Keratinocyte (primary cell): ENCODE measurements around the gene MYADM. TPM values are rescaled to one million over a fixed set of nuclear protein-coding genes. Genes with fewer than 3 reads are reported as not detected.

Source experiments
- DNase-seq: peaks from one replicate; pipeline ENCODE4 v3.0.0-alpha.2; 2011; ENCODE audit warnings: low read depth, missing footprints, low spot score
- FAIRE-seq: peaks from 2 replicates; lab custom pipeline; 2011; peaks lifted over from hg19 to GRCh38; lab: Jason Lieb, UNC
- H2AFZ ChIP-seq: 2 replicates; pipeline ENCODE4 v1.6.0; 2012; ENCODE audit warnings: low read length, control low read depth, inconsistent platforms; ENCODE audit not compliant: control insufficient read depth
- H3K27ac ChIP-seq: 2 replicates; pipeline ENCODE4 v1.5.1; 2011; ENCODE audit warnings: low read length; ENCODE audit not compliant: control insufficient read depth, insufficient read depth
- H3K27me3 ChIP-seq: 3 replicates; pipeline ENCODE4 v1.6.0; 2011; ENCODE audit warnings: low read length; ENCODE audit not compliant: control insufficient read depth, insufficient read depth; ENCODE audit errors: extremely low read depth
- H3K36me3 ChIP-seq, 2 experiments: 2 replicates in 1 of 2; 3 replicates in 1 of 2; pipeline ENCODE4 v1.5.1; 2011; ENCODE audit warnings: low read length in 2 of 2, mild to moderate bottlenecking in 1 of 2; ENCODE audit not compliant: control insufficient read depth in 2 of 2, insufficient read depth in 2 of 2; ENCODE audit errors: extremely low read depth in 1 of 2
- H3K4me1 ChIP-seq: 3 replicates; pipeline ENCODE4 v1.5.1; 2011; ENCODE audit warnings: low read length; ENCODE audit not compliant: control insufficient read depth, insufficient read depth; ENCODE audit errors: extremely low read depth
- H3K4me2 ChIP-seq: 3 replicates; pipeline ENCODE4 v1.6.0; 2011; ENCODE audit warnings: low read depth, low read length; ENCODE audit not compliant: control insufficient read depth, insufficient read depth; ENCODE audit errors: extremely low read depth
- H3K4me3 ChIP-seq, 3 experiments: fragments of 200-600 bp in 1 of 3; sonication (generic) in 1 of 3; 2 replicates in 2 of 3; 3 replicates in 1 of 3; pipeline ENCODE4 v1.5.1; 2011 to 2016; ENCODE audit warnings: low read length in 3 of 3, mild to moderate bottlenecking in 3 of 3, control low read depth in 2 of 3, inconsistent platforms in 1 of 3, low read depth in 1 of 3, mixed read lengths in 1 of 3, mixed run types in 1 of 3, moderate library complexity in 1 of 3; ENCODE audit not compliant: control insufficient read depth in 2 of 3, insufficient read depth in 2 of 3; ENCODE audit errors: extremely low read depth in 1 of 3
- H3K79me2 ChIP-seq: 2 replicates; pipeline ENCODE4 v1.6.0; 2012; ENCODE audit warnings: low read length; ENCODE audit not compliant: control insufficient read depth, insufficient read depth
- H3K9ac ChIP-seq: 3 replicates; pipeline ENCODE4 v1.6.0; 2011; ENCODE audit warnings: low read length; ENCODE audit not compliant: control insufficient read depth, insufficient read depth; ENCODE audit errors: extremely low read depth
- H3K9me1 ChIP-seq: 3 replicates; pipeline ENCODE4 v1.6.0; 2011; ENCODE audit warnings: low read length; ENCODE audit not compliant: control insufficient read depth, insufficient read depth; ENCODE audit errors: extremely low read depth
- H3K9me3 ChIP-seq: 2 replicates; pipeline ENCODE4 v1.5.1; 2012; ENCODE audit warnings: low read depth, low read length; ENCODE audit not compliant: control insufficient read depth
- H4K20me1 ChIP-seq: 3 replicates; pipeline ENCODE4 v1.6.0; 2011; ENCODE audit warnings: low read length; ENCODE audit not compliant: control insufficient read depth, insufficient read depth; ENCODE audit errors: extremely low read depth
- EZH2 ChIP-seq: IDR thresholded peaks from one replicate; pipeline ENCODE4 v1.6.1; 2012; ENCODE audit warnings: inconsistent platforms, mild to moderate bottlenecking, low read length, moderate library complexity
- dilution Hi-C: fragments of 300-500 bp; cut with MboI; formaldehyde crosslinking; loops from one replicate; pipeline ENCODE4 v1.7.0; 2020; ENCODE audit warnings: low sequenced_read_pairs; ENCODE audit not compliant: extremely low pct_ligation_motif_present
- polyA plus RNA-seq, 5 experiments: library from polyadenylated mRNA; depleted of rRNA in 3 of 5; stranded (reverse) in 3 of 5; stranded (forward) in 1 of 5; unstranded in 1 of 5; fragments of >200 nt; gene quantifications; 1 replicate in 1 of 5; 2 replicates in 3 of 5; 3 replicates in 1 of 5; pipeline versions ENCODE4 v1.2.1 to v1.2.3, GENCODE V29; 2011 to 2012; ENCODE audit warnings: missing spikeins in 2 of 5, low read depth in 1 of 5, low replicate concordance in 1 of 5
- TF ChIP-seq, protein P1 (sequence below), 3 experiments: IDR thresholded peaks in 1 of 3; conservative IDR thresholded peaks in 1 of 3; optimal IDR thresholded peaks in 1 of 3; 2 replicates in 2 of 3; 3 replicates in 1 of 3; pipeline versions ENCODE3 to v1.5.1; 2011; ENCODE audit warnings: low read length in 3 of 3, mild to moderate bottlenecking in 3 of 3, moderate library complexity in 2 of 3, control low read depth in 1 of 3, inconsistent platforms in 1 of 3; ENCODE audit not compliant: insufficient read depth in 2 of 3; ENCODE audit errors: extremely low read depth in 1 of 3

Gene MYADM
- polyA plus RNA-seq, 1 donor (not counting 4 experiments of a cell fraction or from before 2014, with no cell fraction given), result 16.8 TPM

- no peak overlapping the region for H3K9ac ChIP-seq
- H3K4me1 ChIP-seq, result peaks cover 15% of the 10 kb centered on the region
- dilution Hi-C loops, result no loop called here
- peaks cover 6 to 10% of the 10 kb centered on the region in 2 experiments for H3K36me3 ChIP-seq
- no peak for FAIRE-seq
- DNase-seq, result no peak
- H3K79me2 ChIP-seq, result no peaks in the 10 kb centered on the region
- H2AFZ ChIP-seq, result no peak overlapping the region
- H3K9me3 ChIP-seq, result no peaks in the 10 kb centered on the region
- H4K20me1 ChIP-seq, result no peaks in the 10 kb centered on the region
- no peak overlapping the region for H3K4me2 ChIP-seq
- no peak overlapping the region for H3K4me3 ChIP-seq
- no peaks in the 10 kb centered on the region for H3K9me1 ChIP-seq
- no peak overlapping the region for H3K27ac ChIP-seq
- TF ChIP-seq, protein P1, sequence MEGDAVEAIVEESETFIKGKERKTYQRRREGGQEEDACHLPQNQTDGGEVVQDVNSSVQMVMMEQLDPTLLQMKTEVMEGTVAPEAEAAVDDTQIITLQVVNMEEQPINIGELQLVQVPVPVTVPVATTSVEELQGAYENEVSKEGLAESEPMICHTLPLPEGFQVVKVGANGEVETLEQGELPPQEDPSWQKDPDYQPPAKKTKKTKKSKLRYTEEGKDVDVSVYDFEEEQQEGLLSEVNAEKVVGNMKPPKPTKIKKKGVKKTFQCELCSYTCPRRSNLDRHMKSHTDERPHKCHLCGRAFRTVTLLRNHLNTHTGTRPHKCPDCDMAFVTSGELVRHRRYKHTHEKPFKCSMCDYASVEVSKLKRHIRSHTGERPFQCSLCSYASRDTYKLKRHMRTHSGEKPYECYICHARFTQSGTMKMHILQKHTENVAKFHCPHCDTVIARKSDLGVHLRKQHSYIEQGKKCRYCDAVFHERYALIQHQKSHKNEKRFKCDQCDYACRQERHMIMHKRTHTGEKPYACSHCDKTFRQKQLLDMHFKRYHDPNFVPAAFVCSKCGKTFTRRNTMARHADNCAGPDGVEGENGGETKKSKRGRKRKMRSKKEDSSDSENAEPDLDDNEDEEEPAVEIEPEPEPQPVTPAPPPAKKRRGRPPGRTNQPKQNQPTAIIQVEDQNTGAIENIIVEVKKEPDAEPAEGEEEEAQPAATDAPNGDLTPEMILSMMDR (optimal IDR thresholded peaks at IDR 0.05 in 1 of 3, IDR thresholded peaks at IDR 0.05 in 1 of 3, conservative IDR thresholded peaks at IDR 0.05 in 1 of 3; ENCODE audit: extremely low read depth in 1 of 3, insufficient read depth in 2 of 3, low read length in 3 of 3), result no peak
- no peak for TF ChIP-seq EZH2
- H3K27me3 ChIP-seq, result peaks cover 7% of the 10 kb centered on the region
These were observed 9.1 kb downstream of the MYADM start for GRCh38 chr19:53876651-53877224.

- FAIRE-seq, result no peak
- no peak for TF ChIP-seq EZH2
- TF ChIP-seq, protein P1 (optimal IDR thresholded peaks at IDR 0.05 in 1 of 3, IDR thresholded peaks at IDR 0.05 in 1 of 3, conservative IDR thresholded peaks at IDR 0.05 in 1 of 3; ENCODE audit: extremely low read depth in 1 of 3, insufficient read depth in 2 of 3, low read length in 3 of 3), result no peak
- dilution Hi-C loops, result no loop called here
- H3K36me3 ChIP-seq, result peaks cover 6 to 10% of the 10 kb centered on the region in 2 experiments
- DNase-seq, result no peak
- H3K27me3 ChIP-seq, result peaks cover 12% of the 10 kb centered on the region
- H3K9me3 ChIP-seq, result no peaks in the 10 kb centered on the region
- H3K27ac ChIP-seq, result no peak overlapping the region
- H4K20me1 ChIP-seq, result no peaks in the 10 kb centered on the region
- no peaks in the 10 kb centered on the region for H3K9me1 ChIP-seq
- H3K4me3 ChIP-seq, result no peak overlapping the region
- H3K9ac ChIP-seq, result no peak overlapping the region
- H2AFZ ChIP-seq, result no peak overlapping the region
- H3K4me1 ChIP-seq, result peaks cover 15% of the 10 kb centered on the region
- H3K79me2 ChIP-seq, result no peaks in the 10 kb centered on the region
- H3K4me2 ChIP-seq, result no peak overlapping the region
These were observed 9.7 kb downstream of the MYADM start for GRCh38 chr19:53877361-53877766.
